Measurements from ENCODE around the gene TSKS.

- TF ChIP-seq CTCF (IDR thresholded peaks at IDR 0.05) (no peak), EZH2 (IDR thresholded peaks at IDR 0.05) (no peak)
Measured at GRCh38 chr19:49798574-49798973, 35.5 kb upstream of the TSKS start.
